HG02642 (cell line): ENCODE measurements around the gene PEX6.
"Not testable (repeated sequence)": the region's sequence is repeated elsewhere in the genome, so short reads cannot be mapped to it uniquely, and the experiment has no call there.

ENCODE experiments used
- ATAC-seq: cut with Tn5 transposase; IDR thresholded peaks from one replicate; pipeline ENCODE4 v1.9.1; 2021; ENCODE audit warnings: mild to moderate bottlenecking; ENCODE audit not compliant: unreplicated experiment, poor library complexity

Gene PEX6

GRCh38 chr6:42968126-42968701 lies 10.8 kb downstream of the PEX6 start:
- ATAC-seq = no peak

GRCh38 chr6:42967228-42967627 lies 11.8 kb downstream of the PEX6 start:
- no peak for ATAC-seq

- no peak for ATAC-seq
Measured at GRCh38 chr6:42966571-42966970, 12.4 kb downstream of the PEX6 start.

- ATAC-seq = no peak
Measured at GRCh38 chr6:42963855-42964605, 15.0 kb downstream of the PEX6 start.

GRCh38 chr6:42963179-42963854 lies 15.7 kb downstream of the PEX6 start:
- no peak for ATAC-seq

GRCh38 chr6:42962502-42963178 lies 16.3 kb downstream of the PEX6 start:
- ATAC-seq = no peak

GRCh38 chr6:42962096-42962495 lies 16.9 kb downstream of the PEX6 start:
- ATAC-seq = no peak

- no peak for ATAC-seq
Measured at GRCh38 chr6:42961020-42961470, 17.9 kb downstream of the PEX6 start.

- ATAC-seq = peak; percentile 55
Measured at GRCh38 chr6:42960243-42961019, 18.6 kb downstream of the PEX6 start, which contains the start of gene GNMT. Gene GNMT, plus strand, starts transcription at chr6:42960754. Its CDS starts 14 bp downstream, at chr6:42960768.

GRCh38 chr6:42959917-42960242 lies 19.1 kb downstream of the PEX6 start:
- no peak for ATAC-seq

GRCh38 chr6:42958125-42958524 lies 20.9 kb downstream of the PEX6 start:
- ATAC-seq = no peak

- not testable (repeated sequence) for ATAC-seq
Measured at GRCh38 chr6:42954405-42954804, 24.6 kb downstream of the PEX6 start.

GRCh38 chr6:42952389-42952788 lies 26.6 kb downstream of the PEX6 start:
- no peak for ATAC-seq

GRCh38 chr6:42947950-42948349 lies 31.0 kb downstream of the PEX6 start:
- no peak for ATAC-seq

GRCh38 chr6:42942444-42942843 lies 36.5 kb downstream of the PEX6 start:
- no peak for ATAC-seq

- ATAC-seq = not testable (repeated sequence)
Measured at GRCh38 chr6:42941356-42941755, 37.6 kb downstream of the PEX6 start.

GRCh38 chr6:42940493-42941045 lies 38.4 kb downstream of the PEX6 start:
- ATAC-seq = no peak

GRCh38 chr6:42939810-42940167 lies 39.2 kb downstream of the PEX6 start:
- ATAC-seq = no peak

GRCh38 chr6:42938987-42939809 lies 39.8 kb downstream of the PEX6 start:
- ATAC-seq = no peak
